ENCODE measurements around the gene CARD8. TPM values are rescaled to one million over a fixed set of nuclear protein-coding genes. Genes with fewer than 3 reads are reported as not detected.

Gene CARD8
- 15.9 TPM for polyA plus RNA-seq (2013, experiment 1 of 2)
- polyA plus RNA-seq (2013, experiment 2 of 2) = 14.8 TPM

GRCh38 chr19:48255376-48256303 lies at the start of gene CARD8:
Gene CARD8 (minus strand): TSS chr19:48255912. CDS start chr19:48241020, 14,892 bp downstream.
- Histone ChIP-seq H3K4ac (ENCODE audit: low read depth, low read length) (peak within 1 kb of the TSS; percentile 85), H3K23ac (ENCODE audit: low read length) (peak within 1 kb of the TSS; percentile 48), H3K27me3 (ENCODE audit: insufficient read depth, low read length, poor library complexity) (no peaks in the 10 kb centered on the region), H3K4me3 (ENCODE audit: low read length) (peak within 1 kb of the TSS; percentile 90), H3K18ac (ENCODE audit: low read length) (peak within 1 kb of the TSS; percentile 99), H4K8ac (ENCODE audit: low read depth, low read length) (peak within 1 kb of the TSS; percentile 100), H3K79me1 (ENCODE audit: low read length) (no peaks in the 10 kb centered on the region), H3K9ac (ENCODE audit: low read length) (peak within 1 kb of the TSS; percentile 96), H2BK120ac (ENCODE audit: low read depth, low read length) (peak within 1 kb of the TSS; percentile 17), H3K79me2 (ENCODE audit: control insufficient read depth, insufficient read depth, low read length) (no peaks in the 10 kb centered on the region), H3K4me2 (ENCODE audit: low read length) (peak within 1 kb of the TSS; percentile 60), H2BK5ac (ENCODE audit: low read length) (peak within 1 kb of the TSS; percentile 87), H3K56ac (ENCODE audit: low read length) (peak within 1 kb of the TSS; percentile 99), H2AK5ac (ENCODE audit: low read length) (no peak within 1 kb of the TSS), H3K4me1 (ENCODE audit: control insufficient read depth, low read depth, low read length) (no peaks in the 10 kb centered on the region), H3K36me3 (ENCODE audit: control insufficient read depth, insufficient read depth, low read length) (no peaks in the 10 kb centered on the region), H4K5ac (ENCODE audit: low read length) (peak within 1 kb of the TSS; percentile 98), H2BK15ac (replicated peaks; ENCODE audit: low read depth) (peak within 1 kb of the TSS; percentile 97), H3K27ac (ENCODE audit: low read depth, low read length) (peak within 1 kb of the TSS; percentile 94)
- peak; percentile 95 for DNase-seq
- WGBS (ENCODE audit: extremely low coverage, insufficient coverage, low lambda C conversion rate) = no CpG with 5 or more reads among the region's 15 CpGs

GRCh38 chr19:48303866-48304265 lies 48.2 kb upstream of the CARD8 start:
- WGBS (ENCODE audit: extremely low coverage, insufficient coverage, low lambda C conversion rate) = no CpG with 5 or more reads among the region's 19 CpGs
- H3K4me1 ChIP-seq (ENCODE audit: control insufficient read depth, low read depth, low read length) = no peaks in the 10 kb centered on the region
- no peak overlapping the region for H3K4ac ChIP-seq (ENCODE audit: low read depth, low read length)
- no peak overlapping the region for H3K18ac ChIP-seq (ENCODE audit: low read length)
- no peak overlapping the region for H2BK120ac ChIP-seq (ENCODE audit: low read depth, low read length)
- no peak overlapping the region for H2AK5ac ChIP-seq (ENCODE audit: low read length)
- no peak overlapping the region for H3K23ac ChIP-seq (ENCODE audit: low read length)
- H3K27ac ChIP-seq (ENCODE audit: low read depth, low read length) = no peak overlapping the region
- H3K4me3 ChIP-seq (ENCODE audit: low read length) = no peak overlapping the region
- H3K27me3 ChIP-seq (ENCODE audit: insufficient read depth, low read length, poor library complexity) = no peaks in the 10 kb centered on the region
- no peak overlapping the region for H3K9ac ChIP-seq (ENCODE audit: low read length)
- no peak overlapping the region for H3K56ac ChIP-seq (ENCODE audit: low read length)
- no peaks in the 10 kb centered on the region for H3K79me1 ChIP-seq (ENCODE audit: low read length)
- no peak for DNase-seq
- H2BK5ac ChIP-seq (ENCODE audit: low read length) = no peak overlapping the region
- no peak overlapping the region for H2BK15ac ChIP-seq (replicated peaks; ENCODE audit: low read depth)
- H3K36me3 ChIP-seq (ENCODE audit: control insufficient read depth, insufficient read depth, low read length) = no peaks in the 10 kb centered on the region
- H3K79me2 ChIP-seq (ENCODE audit: control insufficient read depth, insufficient read depth, low read length) = no peaks in the 10 kb centered on the region
- H4K8ac ChIP-seq (ENCODE audit: low read depth, low read length) = no peak overlapping the region
- H4K5ac ChIP-seq (ENCODE audit: low read length) = no peak overlapping the region
- H3K4me2 ChIP-seq (ENCODE audit: low read length) = no peak overlapping the region

GRCh38 chr19:48303367-48303766 lies 47.7 kb upstream of the CARD8 start:
- WGBS (ENCODE audit: extremely low coverage, insufficient coverage, low lambda C conversion rate) = no CpG with 5 or more reads among the region's 13 CpGs
- no peak overlapping the region for H3K18ac ChIP-seq (ENCODE audit: low read length)
- no peak overlapping the region for H2BK5ac ChIP-seq (ENCODE audit: low read length)
- H2BK15ac ChIP-seq (replicated peaks; ENCODE audit: low read depth) = no peak overlapping the region
- no peak overlapping the region for H3K56ac ChIP-seq (ENCODE audit: low read length)
- no peak overlapping the region for H2AK5ac ChIP-seq (ENCODE audit: low read length)
- no peak overlapping the region for H3K27ac ChIP-seq (ENCODE audit: low read depth, low read length)
- H3K4me1 ChIP-seq (ENCODE audit: control insufficient read depth, low read depth, low read length) = no peaks in the 10 kb centered on the region
- H2BK120ac ChIP-seq (ENCODE audit: low read depth, low read length) = no peak overlapping the region
- no peaks in the 10 kb centered on the region for H3K79me1 ChIP-seq (ENCODE audit: low read length)
- H3K27me3 ChIP-seq (ENCODE audit: insufficient read depth, low read length, poor library complexity) = no peaks in the 10 kb centered on the region
- no peak overlapping the region for H4K8ac ChIP-seq (ENCODE audit: low read depth, low read length)
- H3K23ac ChIP-seq (ENCODE audit: low read length) = no peak overlapping the region
- no peak overlapping the region for H3K4me3 ChIP-seq (ENCODE audit: low read length)
- no peak overlapping the region for H3K4me2 ChIP-seq (ENCODE audit: low read length)
- no peak for DNase-seq
- H3K79me2 ChIP-seq (ENCODE audit: control insufficient read depth, insufficient read depth, low read length) = no peaks in the 10 kb centered on the region
- H3K4ac ChIP-seq (ENCODE audit: low read depth, low read length) = no peak overlapping the region
- no peaks in the 10 kb centered on the region for H3K36me3 ChIP-seq (ENCODE audit: control insufficient read depth, insufficient read depth, low read length)
- H4K5ac ChIP-seq (ENCODE audit: low read length) = no peak overlapping the region
- H3K9ac ChIP-seq (ENCODE audit: low read length) = no peak overlapping the region

- no CpG with 5 or more reads among the region's 12 CpGs for WGBS (ENCODE audit: extremely low coverage, insufficient coverage, low lambda C conversion rate)
These were observed 46.9 kb upstream of the CARD8 start for GRCh38 chr19:48302600-48302959.

GRCh38 chr19:48301886-48302599 lies 46.3 kb upstream of the CARD8 start:
- H3K4ac ChIP-seq (ENCODE audit: low read depth, low read length) = no peak overlapping the region
- no peak overlapping the region for H3K4me2 ChIP-seq (ENCODE audit: low read length)
- no peak overlapping the region for H2BK5ac ChIP-seq (ENCODE audit: low read length)
- H2BK15ac ChIP-seq (replicated peaks; ENCODE audit: low read depth) = no peak overlapping the region
- DNase-seq = no peak
- no peak overlapping the region for H4K8ac ChIP-seq (ENCODE audit: low read depth, low read length)
- no peak overlapping the region for H3K27ac ChIP-seq (ENCODE audit: low read depth, low read length)
- no peak overlapping the region for H3K4me3 ChIP-seq (ENCODE audit: low read length)
- no peak overlapping the region for H3K18ac ChIP-seq (ENCODE audit: low read length)
- no peak overlapping the region for H2AK5ac ChIP-seq (ENCODE audit: low read length)
- H3K9ac ChIP-seq (ENCODE audit: low read length) = no peak overlapping the region
- H3K4me1 ChIP-seq (ENCODE audit: control insufficient read depth, low read depth, low read length) = no peaks in the 10 kb centered on the region
- H3K56ac ChIP-seq (ENCODE audit: low read length) = no peak overlapping the region
- H3K36me3 ChIP-seq (ENCODE audit: control insufficient read depth, insufficient read depth, low read length) = no peaks in the 10 kb centered on the region
- H3K79me1 ChIP-seq (ENCODE audit: low read length) = no peaks in the 10 kb centered on the region
- no peak overlapping the region for H3K23ac ChIP-seq (ENCODE audit: low read length)
- H3K27me3 ChIP-seq (ENCODE audit: insufficient read depth, low read length, poor library complexity) = no peaks in the 10 kb centered on the region
- no peak overlapping the region for H4K5ac ChIP-seq (ENCODE audit: low read length)
- H2BK120ac ChIP-seq (ENCODE audit: low read depth, low read length) = no peak overlapping the region
- whole genome bisulfite sequencing (ENCODE audit: extremely low coverage, insufficient coverage, low lambda C conversion rate) = no CpG with 5 or more reads among the region's 1 CpG
- H3K79me2 ChIP-seq (ENCODE audit: control insufficient read depth, insufficient read depth, low read length) = no peaks in the 10 kb centered on the region

More at GRCh38 chr19:48302600-48302959, 46.9 kb upstream of the CARD8 start:
- Histone ChIP-seq H3K27me3 (ENCODE audit: insufficient read depth, low read length, poor library complexity) (no peaks in the 10 kb centered on the region), H2BK5ac (ENCODE audit: low read length) (no peak overlapping the region), H3K23ac (ENCODE audit: low read length) (no peak overlapping the region), H3K9ac (ENCODE audit: low read length) (no peak overlapping the region), H3K4ac (ENCODE audit: low read depth, low read length) (no peak overlapping the region), H3K36me3 (ENCODE audit: control insufficient read depth, insufficient read depth, low read length) (no peaks in the 10 kb centered on the region), H2BK15ac (replicated peaks; ENCODE audit: low read depth) (no peak overlapping the region), H3K4me1 (ENCODE audit: control insufficient read depth, low read depth, low read length) (no peaks in the 10 kb centered on the region), H3K18ac (ENCODE audit: low read length) (no peak overlapping the region), H3K79me1 (ENCODE audit: low read length) (no peaks in the 10 kb centered on the region), H4K8ac (ENCODE audit: low read depth, low read length) (no peak overlapping the region), H3K4me3 (ENCODE audit: low read length) (no peak overlapping the region), H3K79me2 (ENCODE audit: control insufficient read depth, insufficient read depth, low read length) (no peaks in the 10 kb centered on the region), H2AK5ac (ENCODE audit: low read length) (no peak overlapping the region), H3K4me2 (ENCODE audit: low read length) (no peak overlapping the region), H2BK120ac (ENCODE audit: low read depth, low read length) (no peak overlapping the region), H4K5ac (ENCODE audit: low read length) (no peak overlapping the region), H3K27ac (ENCODE audit: low read depth, low read length) (no peak overlapping the region), H3K56ac (ENCODE audit: low read length) (no peak overlapping the region)
- DNase-seq = no peak
